NOMO-1 treated with dmso at 0.1 percent for 144 hours (cell line): ENCODE measurements around the gene NCAPH2.

ENCODE experiments used
- DNase-seq: peaks from one replicate; lab custom pipeline; 2025; ENCODE audit not compliant: unreplicated experiment; lab: John Stamatoyannopoulos, UW

NCAPH2 gene

GRCh38 chr22:50507991-50508884, at the start of gene NCAPH2:
Gene NCAPH2 (plus strand): TSS chr22:50508224. CDS start chr22:50508338, 114 bp downstream.
- DNase-seq: peak; percentile 91

GRCh38 chr22:50459016-50459415, 49.0 kb upstream of the NCAPH2 start:
- no peak for DNase-seq

- DNase-seq: no peak
Observed at GRCh38 chr22:50459496-50460140, 48.4 kb upstream of the NCAPH2 start.

- no peak for DNase-seq
Observed at GRCh38 chr22:50460938-50461337, 47.1 kb upstream of the NCAPH2 start.

GRCh38 chr22:50461536-50461935, 46.5 kb upstream of the NCAPH2 start:
- no peak for DNase-seq

GRCh38 chr22:50461979-50462540, 46.0 kb upstream of the NCAPH2 start:
- DNase-seq: no peak

- no peak for DNase-seq
Observed at GRCh38 chr22:50463188-50463900, 44.7 kb upstream of the NCAPH2 start.

- DNase-seq: no peak
Observed at GRCh38 chr22:50464451-50464850, 43.6 kb upstream of the NCAPH2 start.

- DNase-seq: no peak
Observed at GRCh38 chr22:50465066-50465930, 42.7 kb upstream of the NCAPH2 start.

GRCh38 chr22:50467341-50467740, 40.7 kb upstream of the NCAPH2 start:
- no peak for DNase-seq

GRCh38 chr22:50467773-50468440, 40.1 kb upstream of the NCAPH2 start:
- DNase-seq: no peak

- no peak for DNase-seq
Observed at GRCh38 chr22:50468626-50469025, 39.4 kb upstream of the NCAPH2 start.

GRCh38 chr22:50469377-50470305, 38.4 kb upstream of the NCAPH2 start:
- peak; percentile 84 for DNase-seq

GRCh38 chr22:50470491-50470890, 37.5 kb upstream of the NCAPH2 start:
- no peak for DNase-seq

GRCh38 chr22:50471197-50471847, 36.7 kb upstream of the NCAPH2 start:
- DNase-seq: no peak

GRCh38 chr22:50471962-50472361, 36.1 kb upstream of the NCAPH2 start:
- no peak for DNase-seq

GRCh38 chr22:50473088-50473487, 34.9 kb upstream of the NCAPH2 start:
- no peak for DNase-seq
